ENCODE measurements around the gene MDFI. TPM values are rescaled to one million over a fixed set of nuclear protein-coding genes. Genes with fewer than 3 reads are reported as not detected.

Gene MDFI
- total RNA-seq, 1 donor from 2014 or later: 29.5 TPM

DNA sequence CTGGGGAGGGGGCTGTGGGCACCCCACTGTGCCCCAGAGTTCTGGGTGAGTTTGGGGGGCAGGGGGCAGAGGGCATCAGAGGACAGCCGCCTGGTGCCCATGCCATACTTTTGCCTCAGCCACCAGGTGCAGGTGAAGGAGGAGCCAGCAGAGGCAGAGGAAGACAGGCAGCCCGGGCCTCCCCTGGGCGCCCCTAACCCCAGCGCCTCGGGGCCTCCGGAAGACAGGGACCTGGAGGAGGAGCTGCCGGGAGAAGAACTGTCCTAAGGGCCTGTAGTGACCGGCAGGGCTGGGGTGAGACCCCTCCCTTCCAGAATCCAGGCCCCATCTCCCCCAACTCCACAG lies 39.6 kb upstream of the MDFI start:
- Histone ChIP-seq H3F3A (ENCODE audit: low read depth) (peaks cover 16% of the 10 kb centered on the region), H3K4me1 (peaks cover 7% of the 10 kb centered on the region), H3K9ac (no peak overlapping the region), H4K20me1 (ENCODE audit: low read depth) (peaks cover 3% of the 10 kb centered on the region), H3K36me3 (no peaks in the 10 kb centered on the region), H3K4me2 (no peak overlapping the region), H3K27me3 (no peaks in the 10 kb centered on the region), H3K79me2 (ENCODE audit: low read depth) (no peaks in the 10 kb centered on the region), H2AFZ (replicated peaks) (no peak overlapping the region), H3K27ac (no peak overlapping the region), H3K4me3 (no peak overlapping the region), H3K9me3 (ENCODE audit: low read depth) (no peaks in the 10 kb centered on the region)
- H3K36me3 Mint-ChIP-seq: peaks cover 11% of the 10 kb centered on the region
- TF ChIP-seq EZH2 (IDR thresholded peaks at IDR 0.05) (no peak), EZH2phosphoT487 (IDR thresholded peaks at IDR 0.05) (no peak)
- TF ChIP-seq, protein P1, sequence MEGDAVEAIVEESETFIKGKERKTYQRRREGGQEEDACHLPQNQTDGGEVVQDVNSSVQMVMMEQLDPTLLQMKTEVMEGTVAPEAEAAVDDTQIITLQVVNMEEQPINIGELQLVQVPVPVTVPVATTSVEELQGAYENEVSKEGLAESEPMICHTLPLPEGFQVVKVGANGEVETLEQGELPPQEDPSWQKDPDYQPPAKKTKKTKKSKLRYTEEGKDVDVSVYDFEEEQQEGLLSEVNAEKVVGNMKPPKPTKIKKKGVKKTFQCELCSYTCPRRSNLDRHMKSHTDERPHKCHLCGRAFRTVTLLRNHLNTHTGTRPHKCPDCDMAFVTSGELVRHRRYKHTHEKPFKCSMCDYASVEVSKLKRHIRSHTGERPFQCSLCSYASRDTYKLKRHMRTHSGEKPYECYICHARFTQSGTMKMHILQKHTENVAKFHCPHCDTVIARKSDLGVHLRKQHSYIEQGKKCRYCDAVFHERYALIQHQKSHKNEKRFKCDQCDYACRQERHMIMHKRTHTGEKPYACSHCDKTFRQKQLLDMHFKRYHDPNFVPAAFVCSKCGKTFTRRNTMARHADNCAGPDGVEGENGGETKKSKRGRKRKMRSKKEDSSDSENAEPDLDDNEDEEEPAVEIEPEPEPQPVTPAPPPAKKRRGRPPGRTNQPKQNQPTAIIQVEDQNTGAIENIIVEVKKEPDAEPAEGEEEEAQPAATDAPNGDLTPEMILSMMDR (IDR thresholded peaks at IDR 0.05): no peak
- no peak overlapping the region for H3K27ac Mint-ChIP-seq
- H3K4me1 Mint-ChIP-seq: peaks cover 13% of the 10 kb centered on the region
- DNase-seq (ENCODE audit: low spot score): no peak
- no peak overlapping the region for H3K4me3 Mint-ChIP-seq
- H3K9me3 Mint-ChIP-seq: no peaks in the 10 kb centered on the region
- peaks cover 4% of the 10 kb centered on the region for H3K27me3 Mint-ChIP-seq (ENCODE audit: insufficient read depth, low read depth)

GRCh38 chr6:41599015-41599851 lies 39.0 kb upstream of the MDFI start:
- no peak for DNase-seq (ENCODE audit: low spot score)
- Mint-ChIP-seq H3K36me3 (peaks cover 9% of the 10 kb centered on the region), H3K9me3 (no peaks in the 10 kb centered on the region), H3K4me1 (peaks cover 17% of the 10 kb centered on the region), H3K4me3 (no peak overlapping the region), H3K27me3 (ENCODE audit: insufficient read depth, low read depth) (peaks cover 4% of the 10 kb centered on the region), H3K27ac (no peak overlapping the region)
- Histone ChIP-seq H3K4me3 (no peak overlapping the region), H3K27ac (no peak overlapping the region), H4K20me1 (ENCODE audit: low read depth) (peaks cover 3% of the 10 kb centered on the region), H3K9ac (no peak overlapping the region), H3F3A (ENCODE audit: low read depth) (peaks cover 16% of the 10 kb centered on the region), H3K36me3 (no peaks in the 10 kb centered on the region), H3K9me3 (ENCODE audit: low read depth) (no peaks in the 10 kb centered on the region), H2AFZ (replicated peaks) (no peak overlapping the region), H3K79me2 (ENCODE audit: low read depth) (no peaks in the 10 kb centered on the region), H3K27me3 (no peaks in the 10 kb centered on the region), H3K4me1 (peaks cover 7% of the 10 kb centered on the region), H3K4me2 (no peak overlapping the region)
- TF ChIP-seq EZH2 (IDR thresholded peaks at IDR 0.05): no peak
- TF ChIP-seq, protein P1 (IDR thresholded peaks at IDR 0.05): no peak
- TF ChIP-seq EZH2phosphoT487 (IDR thresholded peaks at IDR 0.05): no peak

DNA sequence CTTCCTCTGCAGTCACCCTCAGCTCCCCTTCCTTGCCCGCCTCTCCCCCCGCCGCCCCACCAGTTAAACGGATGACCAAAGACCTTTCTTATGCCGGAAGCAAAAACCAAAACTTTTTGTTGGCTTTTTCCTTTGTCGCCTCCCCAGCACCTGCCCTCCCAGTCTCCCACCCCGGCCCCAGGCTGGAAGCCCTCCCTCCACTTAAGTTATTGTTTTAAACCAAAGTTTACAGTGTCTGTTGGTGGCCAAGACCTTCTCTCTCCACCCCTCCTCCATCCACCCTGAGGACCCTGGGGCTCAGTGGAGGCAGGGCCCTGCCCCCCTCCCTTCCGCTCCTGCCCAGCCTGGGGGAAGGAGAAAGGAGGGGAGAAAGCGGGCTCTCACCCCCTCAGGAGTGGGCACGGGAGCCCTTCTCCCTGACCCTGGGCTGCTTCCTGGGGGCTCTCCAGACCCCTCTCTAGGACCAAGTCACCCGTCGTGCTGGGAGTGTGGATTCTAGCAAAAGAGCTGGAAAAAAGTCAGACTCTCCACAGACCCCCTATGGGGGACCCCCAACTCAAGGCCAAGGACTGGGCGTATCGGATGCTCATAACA lies 38.3 kb upstream of the MDFI start:
- Histone ChIP-seq H3K79me2 (ENCODE audit: low read depth) (no peaks in the 10 kb centered on the region), H3K27ac (no peak overlapping the region), H3K27me3 (no peaks in the 10 kb centered on the region), H3K9me3 (ENCODE audit: low read depth) (no peaks in the 10 kb centered on the region), H3K4me3 (no peak overlapping the region), H3K36me3 (no peaks in the 10 kb centered on the region), H4K20me1 (ENCODE audit: low read depth) (peaks cover 3% of the 10 kb centered on the region), H3K4me1 (peaks cover 7% of the 10 kb centered on the region), H3K4me2 (no peak overlapping the region), H2AFZ (replicated peaks) (no peak overlapping the region), H3K9ac (no peak overlapping the region), H3F3A (ENCODE audit: low read depth) (peaks cover 16% of the 10 kb centered on the region)
- peaks cover 7% of the 10 kb centered on the region for H3K36me3 Mint-ChIP-seq
- TF ChIP-seq, protein P1 (IDR thresholded peaks at IDR 0.05): no peak
- TF ChIP-seq EZH2phosphoT487 (IDR thresholded peaks at IDR 0.05) (no peak), EZH2 (IDR thresholded peaks at IDR 0.05) (no peak)
- no peak overlapping the region for H3K27ac Mint-ChIP-seq
- no peak overlapping the region for H3K4me3 Mint-ChIP-seq
- peaks cover 17% of the 10 kb centered on the region for H3K4me1 Mint-ChIP-seq
- H3K27me3 Mint-ChIP-seq (ENCODE audit: insufficient read depth, low read depth): peaks cover 4% of the 10 kb centered on the region
- no peak for DNase-seq (ENCODE audit: low spot score)
- no peaks in the 10 kb centered on the region for H3K9me3 Mint-ChIP-seq

All from neural progenitor cell (in vitro differentiated cells).